Thoracic aorta (tissue), 2 donors: ENCODE results near the gene PRMT3. TPM values are rescaled to one million over a fixed set of nuclear protein-coding genes. Genes with fewer than 3 reads are reported as not detected.
"Not testable (repeated sequence)": the region's sequence is repeated elsewhere in the genome, so short reads cannot be mapped to it uniquely, and the experiment has no call there.

Source experiments
- ATAC-seq: fragments of 150-250 bp; one replicate; pipeline ENCODE4 v1.8.0; 2017; ENCODE audit warnings: low read depth; ENCODE audit not compliant: insufficient number of reproducible peaks, low FRiP score
- DNase-seq: peaks from one replicate; pipeline ENCODE4 v3.0.0-alpha.2; 2020; ENCODE audit warnings: low spot score
- H3K27ac ChIP-seq, 2 donors: fragments of 200-600 bp; sonication (generic); 1 replicate in 1 of 2; 2 replicates in 1 of 2; pipeline ENCODE4 v1.5.1; 2016; ENCODE audit warnings: mild to moderate bottlenecking in 2 of 2, moderate library complexity in 2 of 2
- H3K27me3 ChIP-seq: fragments of 200-600 bp; sonication (generic); replicated peaks from 2 replicates; pipeline ENCODE4 v1.6.0; 2016; ENCODE audit warnings: mild to moderate bottlenecking; ENCODE audit not compliant: insufficient read depth
- H3K36me3 ChIP-seq: fragments of 200-600 bp; sonication (generic); one replicate; pipeline ENCODE4 v1.5.1; 2016
- H3K4me1 ChIP-seq, 2 donors: fragments of 200-600 bp; sonication (generic); 1 replicate in 1 of 2; 2 replicates in 1 of 2; pipeline versions ENCODE4 v1.5.1 to v1.6.0; 2016; ENCODE audit warnings: low read depth in 2 of 2, mild to moderate bottlenecking in 1 of 2; ENCODE audit not compliant: control insufficient read depth in 1 of 2
- H3K4me3 ChIP-seq: fragments of 200-600 bp; sonication (generic); 2 replicates; pipeline ENCODE4 v1.5.1; 2016; ENCODE audit warnings: mild to moderate bottlenecking
- H3K9me3 ChIP-seq: fragments of 200-600 bp; sonication (generic); 2 replicates; pipeline ENCODE4 v1.5.1; 2016
- total RNA-seq, 2 donors: library from RNA; depleted of rRNA; stranded (reverse); fragments of >200 nt; gene quantifications; one replicate each; pipeline versions ENCODE4 v1.1.0 to v1.2.3, GENCODE V29; 2016
- TF ChIP-seq, protein P1 (sequence below): fragments of 200-600 bp; sonication (generic); IDR thresholded peaks from one replicate; pipeline ENCODE4 v1.5.1; 2019; ENCODE audit warnings: antibody characterized with exemption

The PRMT3 gene
- total RNA-seq, 2 donors from 2014 or later: 7.9 to 21.0 TPM

DNA sequence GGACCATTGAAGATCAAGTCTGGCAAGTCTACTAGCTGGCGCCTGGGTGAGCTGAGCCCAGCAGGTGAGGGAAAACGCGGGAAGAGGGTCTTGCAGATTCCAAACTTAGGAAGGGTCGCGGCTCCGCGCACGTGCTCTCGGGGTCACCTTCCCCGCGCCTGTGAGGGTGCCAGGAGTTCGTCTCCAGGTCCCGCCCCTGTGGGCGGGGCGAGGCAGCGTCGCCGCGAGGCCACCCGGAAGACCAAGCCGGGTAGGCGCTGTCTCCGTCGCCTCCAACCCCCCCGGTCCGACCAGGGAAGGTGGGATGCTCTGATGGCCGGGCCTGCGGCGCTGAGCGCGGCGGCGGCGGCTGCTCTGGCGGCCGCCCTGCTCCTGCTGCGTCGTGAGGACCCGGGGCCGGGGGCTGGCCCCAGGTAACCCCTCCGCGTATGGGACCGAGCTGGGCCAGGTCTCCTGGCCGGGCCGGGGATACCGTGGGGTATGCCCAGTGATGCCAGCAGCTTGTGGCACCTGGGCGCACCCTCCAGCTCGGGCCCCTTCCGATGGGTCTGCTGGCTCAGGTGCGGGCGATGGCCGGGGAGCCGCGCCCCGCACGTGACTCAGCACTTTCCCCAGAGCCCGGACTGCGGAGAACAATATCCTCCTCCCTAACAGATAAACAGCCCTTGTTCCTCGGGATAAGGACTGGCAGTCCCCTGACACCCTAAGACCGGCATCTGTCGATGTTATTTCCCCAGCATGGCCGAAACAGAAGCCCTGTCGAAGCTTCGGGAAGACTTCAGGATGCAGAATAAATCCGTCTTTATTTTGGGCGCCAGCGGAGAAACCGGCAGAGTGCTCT lies 23.8 kb upstream of the PRMT3 start, which contains the start of gene HTATIP2:
TSS of gene HTATIP2 (plus strand) at position 215 of the 841 bp plus-strand sequence. CDS start at position 739, 524 bp downstream.
- ATAC-seq (peak; percentile 37), DNase-seq (no peak)
- Histone ChIP-seq H3K27me3 (no peaks in the 10 kb centered on the region), H3K4me3 (peak within 1 kb of the TSS; percentile 84), H3K36me3 (no peaks in the 10 kb centered on the region), H3K9me3 (no peaks in the 10 kb centered on the region), H3K27ac (peak within 1 kb of the TSS; percentile 85 to 86), H3K4me1 (peaks cover 14 to 45% of the 10 kb centered on the region in 2 donors)
- TF ChIP-seq, protein P1, sequence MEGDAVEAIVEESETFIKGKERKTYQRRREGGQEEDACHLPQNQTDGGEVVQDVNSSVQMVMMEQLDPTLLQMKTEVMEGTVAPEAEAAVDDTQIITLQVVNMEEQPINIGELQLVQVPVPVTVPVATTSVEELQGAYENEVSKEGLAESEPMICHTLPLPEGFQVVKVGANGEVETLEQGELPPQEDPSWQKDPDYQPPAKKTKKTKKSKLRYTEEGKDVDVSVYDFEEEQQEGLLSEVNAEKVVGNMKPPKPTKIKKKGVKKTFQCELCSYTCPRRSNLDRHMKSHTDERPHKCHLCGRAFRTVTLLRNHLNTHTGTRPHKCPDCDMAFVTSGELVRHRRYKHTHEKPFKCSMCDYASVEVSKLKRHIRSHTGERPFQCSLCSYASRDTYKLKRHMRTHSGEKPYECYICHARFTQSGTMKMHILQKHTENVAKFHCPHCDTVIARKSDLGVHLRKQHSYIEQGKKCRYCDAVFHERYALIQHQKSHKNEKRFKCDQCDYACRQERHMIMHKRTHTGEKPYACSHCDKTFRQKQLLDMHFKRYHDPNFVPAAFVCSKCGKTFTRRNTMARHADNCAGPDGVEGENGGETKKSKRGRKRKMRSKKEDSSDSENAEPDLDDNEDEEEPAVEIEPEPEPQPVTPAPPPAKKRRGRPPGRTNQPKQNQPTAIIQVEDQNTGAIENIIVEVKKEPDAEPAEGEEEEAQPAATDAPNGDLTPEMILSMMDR: no peak

DNA sequence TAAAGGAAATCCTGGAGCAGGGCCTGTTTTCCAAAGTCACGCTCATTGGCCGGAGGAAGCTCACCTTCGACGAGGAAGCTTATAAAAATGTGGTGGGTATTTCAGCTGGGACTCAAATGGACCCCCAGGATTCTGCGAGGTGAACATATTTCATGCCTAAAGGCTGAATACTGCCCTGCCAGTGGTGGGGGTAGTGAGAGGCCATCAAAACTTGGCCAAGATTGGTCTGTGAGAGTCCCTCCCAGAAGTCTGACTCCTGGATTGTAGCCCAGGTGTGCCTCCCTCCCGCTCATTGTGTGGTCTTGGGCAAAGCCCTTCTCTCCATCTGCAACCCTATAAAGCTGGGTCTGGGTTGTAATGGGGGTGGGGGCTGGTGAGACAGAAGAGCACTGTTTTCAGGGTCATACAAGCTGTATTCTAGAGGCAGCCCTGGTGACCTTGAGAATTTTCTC lies 23.1 kb upstream of the PRMT3 start:
- DNase-seq (no peak), ATAC-seq (no peak)
- H3K27ac ChIP-seq: peak overlapping the region; percentile 85 to 86
- H3K4me3 ChIP-seq: peak overlapping the region; percentile 84
- no peaks in the 10 kb centered on the region for H3K27me3 ChIP-seq
- no peaks in the 10 kb centered on the region for H3K36me3 ChIP-seq
- no peaks in the 10 kb centered on the region for H3K9me3 ChIP-seq
- TF ChIP-seq, protein P1: no peak
- H3K4me1 ChIP-seq: peaks cover 14 to 45% of the 10 kb centered on the region in 2 donors

DNA sequence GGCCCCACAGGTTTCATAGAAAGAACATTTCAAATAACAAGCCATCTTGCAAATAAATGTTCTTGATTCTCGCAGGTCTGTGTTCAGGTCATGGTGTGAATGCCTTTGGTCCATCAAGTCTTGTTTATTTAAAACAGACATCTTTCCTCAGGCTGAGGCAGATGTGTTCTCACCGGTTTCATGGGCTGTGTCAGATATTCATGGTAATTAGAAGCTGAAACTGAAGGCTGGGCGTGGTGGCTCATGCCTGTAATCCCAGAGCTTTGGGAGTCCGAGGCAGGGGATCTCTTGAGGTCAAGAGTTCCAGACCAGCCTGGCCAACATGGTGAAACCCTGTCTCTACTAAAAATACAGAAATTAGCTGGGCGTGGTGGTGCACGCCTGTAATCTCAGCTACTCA lies 22.1 kb upstream of the PRMT3 start:
- not testable (repeated sequence) for H3K36me3 ChIP-seq, DNase-seq, H3K27me3 ChIP-seq, H3K4me3 ChIP-seq, H3K9me3 ChIP-seq, H3K27ac ChIP-seq, ATAC-seq
- peaks cover 14 to 45% of the 10 kb centered on the region in 2 donors for H3K4me1 ChIP-seq

DNA sequence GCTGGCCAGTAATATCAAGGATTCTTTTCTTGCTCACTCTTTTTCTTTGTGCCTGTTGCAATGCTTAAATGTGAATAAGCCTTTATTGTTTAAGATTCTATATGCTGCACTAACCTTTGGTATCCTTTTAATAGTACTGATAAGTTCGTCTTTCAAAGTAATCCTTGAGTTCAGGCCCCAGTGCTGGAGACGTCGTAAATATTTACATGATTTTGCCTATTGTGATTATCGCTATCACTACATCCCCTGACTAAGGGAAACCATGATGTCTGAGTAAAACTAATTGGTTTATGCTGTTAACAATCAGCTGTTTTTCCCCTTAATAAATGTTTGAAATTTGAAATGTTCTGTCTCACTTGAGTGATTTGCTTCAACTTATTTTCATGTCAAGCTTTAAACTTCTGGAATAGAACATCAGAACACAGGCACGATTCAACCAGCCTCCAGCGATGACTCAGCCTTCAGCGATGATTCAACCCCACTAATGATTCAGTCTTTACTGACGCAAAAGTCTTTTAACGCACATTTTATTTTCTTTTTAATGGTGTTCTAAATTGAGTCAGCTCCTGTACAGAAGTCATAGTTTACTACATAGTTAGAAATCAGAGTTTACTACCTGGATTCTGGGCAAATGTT lies 20.1 kb upstream of the PRMT3 start:
- ATAC-seq (peak; percentile 57), DNase-seq (no peak)
- Histone ChIP-seq H3K4me3 (peak overlapping the region; percentile 20), H3K4me1 (peaks cover 14 to 45% of the 10 kb centered on the region in 2 donors), H3K36me3 (no peaks in the 10 kb centered on the region), H3K27ac (peak overlapping the region; percentile 4 to 23), H3K9me3 (no peaks in the 10 kb centered on the region), H3K27me3 (no peaks in the 10 kb centered on the region)
- TF ChIP-seq, protein P1: no peak

DNA sequence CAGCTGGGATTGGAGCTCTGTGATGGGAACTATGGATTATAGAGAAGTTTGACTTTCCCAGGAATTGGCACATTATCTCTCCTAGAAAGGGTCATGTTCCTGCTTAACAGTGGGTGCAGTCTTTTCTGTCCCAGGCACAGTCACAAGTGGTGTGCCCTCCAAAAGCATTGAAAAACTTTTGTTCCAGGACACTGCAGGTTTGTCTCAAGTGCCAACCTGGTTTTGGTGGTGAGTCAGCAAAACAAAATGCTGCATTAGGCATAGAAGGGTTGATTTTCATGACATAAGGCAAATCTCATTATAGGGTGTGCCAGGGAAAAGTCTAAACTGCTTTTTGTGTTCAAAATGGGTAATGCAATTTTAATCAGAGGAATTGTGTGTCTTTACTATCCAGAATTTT lies 19.1 kb upstream of the PRMT3 start:
- Histone ChIP-seq H3K9me3 (no peaks in the 10 kb centered on the region), H3K27me3 (no peaks in the 10 kb centered on the region), H3K4me1 (peaks cover 14 to 42% of the 10 kb centered on the region in 2 donors), H3K27ac (no peak overlapping the region), H3K4me3 (no peak overlapping the region), H3K36me3 (peaks cover 3% of the 10 kb centered on the region)
- ATAC-seq: no peak
- TF ChIP-seq, protein P1: no peak
- no peak for DNase-seq
